Posterior vena cava (tissue), 2 donors: Measurements from ENCODE around the gene SHQ1. TPM values are rescaled to one million over a fixed set of nuclear protein-coding genes. Genes with fewer than 3 reads are reported as not detected.
A peak's percentile ranks its signal among the peaks of the same experiment; 100 is the strongest.
"Not testable (repeated sequence)": the region's sequence is repeated elsewhere in the genome, so short reads cannot be mapped to it uniquely, and the experiment has no call there.

Experiments used
- DNase-seq: peaks from one replicate; pipeline ENCODE4 v3.0.0-alpha.2; 2020; ENCODE audit warnings: low spot score
- intact Hi-C, 2 donors: fragments of 100-400 bp; cut with DNase I; formaldehyde crosslinking; loops; one replicate each; pipeline versions ENCODE4 v1.14.1 to v1.14.2; 2022 to 2023
- total RNA-seq, 2 donors: library from RNA; stranded (reverse); fragmentation: NEBNext Ultra II Directional; extraction: Animal tissue kit (Norgen Biotek cat#: 25700); gene quantifications; one replicate each; pipeline ENCODE4 v1.2.1, GENCODE V29; 2021
- donor health status: DM: yes; HTN: yes; CAD: no.
- donor health status: DM: yes; HTN: yes; CAD: no.

Gene SHQ1
- total RNA-seq, 2 donors from 2014 or later = 15.0 to 15.2 TPM

DNA sequence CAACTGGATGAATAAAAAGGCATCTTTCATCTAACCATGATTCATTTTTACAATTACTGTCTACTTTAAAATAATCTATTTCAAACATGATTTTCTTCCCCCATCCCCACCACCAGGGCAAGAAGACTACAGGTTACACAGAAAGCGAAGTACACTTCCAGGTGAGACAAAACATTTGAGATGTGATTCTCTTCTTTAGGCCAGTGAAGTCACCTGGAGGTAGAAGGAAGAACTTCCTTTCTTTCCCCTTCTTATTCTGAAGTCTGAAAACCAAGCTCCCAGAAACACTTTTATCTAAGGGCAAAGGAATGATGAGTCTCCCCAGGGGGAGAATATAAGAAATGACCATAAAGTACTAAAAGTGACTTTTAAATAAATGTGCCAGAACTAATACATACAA, 36.7 kb downstream of the SHQ1 start:
- no peak for DNase-seq

GRCh38 chr3:72810659-72811434, 37.4 kb downstream of the SHQ1 start:
- intact Hi-C loops = no loop called here
- no peak for DNase-seq

More for the DNA sequence above, 36.7 kb downstream of the SHQ1 start:
- intact Hi-C loops = no loop called here

GRCh38 chr3:72810063-72810462, 38.2 kb downstream of the SHQ1 start:
- DNase-seq = no peak
- intact Hi-C loops = no loop called here

DNA sequence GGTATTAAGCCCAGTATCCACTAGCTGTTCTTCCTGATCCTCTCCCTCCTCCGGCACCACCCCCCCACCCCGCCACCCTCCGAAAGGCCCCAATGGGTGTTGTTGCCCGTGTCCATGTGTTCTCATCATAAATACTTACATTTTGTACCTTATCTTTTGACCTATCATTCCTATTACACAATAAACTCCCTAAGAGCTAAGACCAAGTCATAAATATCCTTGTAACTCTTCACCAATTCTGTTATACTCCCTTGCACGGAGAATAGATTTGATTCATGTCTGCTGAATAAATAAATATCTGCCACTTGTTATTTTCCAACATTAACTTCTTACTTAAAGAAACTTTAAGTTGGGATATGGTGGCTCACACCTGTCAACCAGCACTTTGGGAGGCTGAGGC, 43.9 kb downstream of the SHQ1 start:
- DNase-seq = no peak
- intact Hi-C loops = no loop called here

DNA sequence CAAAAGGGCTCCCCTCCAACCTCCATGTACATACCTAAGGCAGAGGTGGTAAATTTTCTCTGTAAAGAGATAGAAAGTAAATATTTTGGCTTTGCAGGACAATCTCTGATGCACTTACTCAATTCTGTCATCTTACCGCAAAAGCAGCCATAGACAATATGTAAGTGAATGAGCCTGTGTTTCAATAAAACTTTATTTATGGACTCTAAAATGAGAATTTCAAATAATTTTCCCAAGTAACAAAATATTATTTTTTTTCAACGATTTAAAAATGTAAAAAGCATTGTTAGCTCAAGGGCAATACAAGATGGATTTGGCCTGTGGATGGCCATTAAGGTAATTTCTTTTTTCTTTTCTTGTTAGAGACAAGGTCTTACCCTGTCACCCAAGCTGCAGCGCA, 44.7 kb downstream of the SHQ1 start:
- intact Hi-C loops = no loop called here
- DNase-seq = no peak

DNA sequence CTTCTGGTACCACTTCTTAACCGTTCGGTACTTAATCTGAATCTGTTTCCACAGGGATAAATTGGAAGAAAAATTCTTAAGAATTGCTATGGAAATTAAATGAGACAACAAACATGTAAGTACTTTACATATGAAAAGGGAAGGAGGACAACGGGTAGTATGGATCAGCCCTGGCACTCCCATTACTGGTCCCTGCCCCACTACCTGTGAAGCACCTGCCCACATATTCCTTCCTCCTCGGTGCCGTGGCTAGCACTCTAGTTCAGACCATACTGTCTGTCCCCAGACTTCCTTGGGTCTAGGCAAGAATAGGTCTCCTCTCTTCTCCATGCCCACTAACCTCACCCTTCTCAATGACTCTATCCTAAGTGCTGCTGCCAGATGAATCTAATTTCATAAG, 46.2 kb downstream of the SHQ1 start:
- intact Hi-C loops = no loop called here
- DNase-seq = no peak

GRCh38 chr3:72800869-72801268, 47.4 kb downstream of the SHQ1 start:
- intact Hi-C loops = no loop called here
- no peak for DNase-seq

- intact Hi-C loops = no loop called here
- DNase-seq = no peak
These were observed 49.6 kb downstream of the SHQ1 start for GRCh38 chr3:72798552-72799195.

GRCh38 chr3:72797773-72798543, 50.3 kb downstream of the SHQ1 start:
- peak; percentile 79 for DNase-seq
- intact Hi-C loops = no loop called here

DNA sequence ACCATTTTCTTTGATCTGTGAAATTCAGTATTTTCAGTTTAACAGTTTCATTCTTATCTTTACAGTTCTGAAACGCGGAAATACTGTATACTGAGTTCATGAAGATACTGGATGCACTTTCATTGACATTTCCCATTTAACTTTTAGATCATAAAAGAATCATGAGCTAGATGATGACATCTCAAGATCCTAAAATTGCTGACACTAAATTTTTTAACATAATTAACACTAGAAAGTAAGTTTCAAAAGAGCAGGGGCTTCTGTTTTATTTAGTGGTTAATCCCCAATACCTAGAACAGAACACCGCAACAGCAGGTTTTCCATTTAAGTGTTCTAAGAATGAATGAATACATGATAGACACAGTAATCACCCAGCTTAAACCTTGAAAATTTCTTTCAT, 54.2 kb downstream of the SHQ1 start:
- intact Hi-C loops = no loop called here
- no peak for DNase-seq

GRCh38 chr3:72791161-72791560, 57.1 kb downstream of the SHQ1 start:
- intact Hi-C loops = no loop called here
- DNase-seq = no peak

DNA sequence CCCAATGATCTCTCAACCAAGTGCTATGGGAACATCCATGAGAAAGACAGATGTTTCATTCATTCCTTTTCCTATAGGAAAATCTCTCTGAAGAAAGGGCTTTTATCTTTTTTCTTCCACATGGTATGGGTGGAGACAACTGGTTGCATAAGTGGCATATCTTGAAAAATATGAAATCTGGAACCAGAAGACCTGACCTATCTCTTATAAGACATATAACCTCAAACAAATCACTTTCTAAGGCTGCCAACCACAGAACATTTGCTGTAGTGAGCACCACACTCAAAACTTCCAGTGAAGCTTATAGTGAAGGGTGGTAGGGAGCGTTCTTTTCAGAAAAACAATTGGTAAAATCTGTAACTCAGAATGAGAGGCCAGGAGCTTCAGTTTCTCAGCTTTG, 58.5 kb downstream of the SHQ1 start:
- intact Hi-C loops = no loop called here
- no peak for DNase-seq

- DNase-seq, intact Hi-C loops: not testable (repeated sequence)
These were observed 60.0 kb downstream of the SHQ1 start for GRCh38 chr3:72788232-72788631.

- no peak for DNase-seq
- intact Hi-C loops = no loop called here
These were observed 61.6 kb downstream of the SHQ1 start for GRCh38 chr3:72786668-72787067.

GRCh38 chr3:72784226-72784625, 64.0 kb downstream of the SHQ1 start:
- intact Hi-C loops = no loop called here
- DNase-seq = no peak

DNA sequence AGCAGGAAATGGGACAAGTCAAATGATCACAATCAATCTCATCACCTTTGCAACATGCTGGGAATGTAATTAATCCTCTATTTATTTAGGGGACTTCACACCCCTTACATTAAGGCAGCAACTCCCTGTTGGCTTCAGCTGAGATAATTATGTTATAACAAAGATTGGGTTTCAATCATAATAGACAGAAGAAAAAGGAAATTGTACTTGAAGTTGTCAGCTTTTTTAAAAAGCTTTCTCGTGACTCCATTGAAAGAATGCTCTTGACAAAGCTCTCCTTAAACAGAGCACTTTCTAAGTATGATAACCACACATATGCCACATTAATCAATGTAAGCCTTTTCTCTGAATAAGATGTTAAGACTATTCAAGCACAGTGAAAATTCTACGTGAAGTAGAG, 65.7 kb downstream of the SHQ1 start:
- intact Hi-C loops = no loop called here
- no peak for DNase-seq

DNA sequence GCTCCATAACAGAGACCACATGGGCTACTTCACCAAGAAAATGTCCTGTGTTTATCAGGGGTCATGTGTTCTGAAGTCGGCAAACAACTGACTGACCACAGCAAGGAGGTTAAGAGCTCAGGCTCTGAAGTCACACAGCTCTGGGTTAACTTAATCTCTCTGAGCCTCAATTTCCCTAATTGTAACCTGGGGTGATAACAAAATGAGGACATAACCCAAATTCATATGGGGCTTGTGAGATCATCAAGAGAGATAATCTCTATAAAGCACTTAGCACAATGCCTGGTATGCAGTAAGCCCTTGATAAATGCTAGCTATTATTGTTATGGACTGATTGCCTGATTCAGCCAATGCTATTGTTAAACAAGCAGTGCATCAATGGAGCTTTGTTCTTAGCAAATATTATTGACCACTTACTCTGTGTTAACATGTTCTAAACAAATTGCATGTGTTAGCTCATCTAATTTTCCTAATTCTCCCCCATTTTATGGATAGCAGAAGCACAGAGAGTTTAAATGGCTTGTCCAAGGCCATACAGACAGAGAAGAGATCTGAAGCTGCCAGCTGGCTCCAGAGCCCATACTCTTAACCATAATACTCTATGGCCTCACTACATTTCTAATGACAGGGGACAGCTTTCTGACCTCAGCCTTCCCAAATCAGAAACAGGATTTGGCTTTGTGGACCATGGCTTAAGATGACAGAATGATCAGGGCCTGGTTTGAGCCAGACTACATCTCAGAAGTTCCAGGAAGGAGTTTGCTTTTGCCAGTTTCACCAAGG, 78.3 kb downstream of the SHQ1 start:
- no peak for DNase-seq
- intact Hi-C loops = no loop called here

GRCh38 chr3:72768936-72769335, 79.3 kb downstream of the SHQ1 start:
- intact Hi-C loops = no loop called here
- DNase-seq = no peak

GRCh38 chr3:72768481-72768880, 79.8 kb downstream of the SHQ1 start:
- no peak for DNase-seq
- intact Hi-C loops = no loop called here

GRCh38 chr3:72768006-72768441, 80.2 kb downstream of the SHQ1 start:
- DNase-seq = no peak
- intact Hi-C loops = no loop called here
